A549 (cell line): ENCODE measurements around the gene CTU1.

Experiments
- CHD4 ChIP-seq: fragments of 200-600 bp; sonication (generic); IDR thresholded peaks from 2 replicates; pipeline ENCODE4 v1.6.1; 2016; ENCODE audit warnings: antibody characterized with exemption, mild to moderate bottlenecking, borderline replicate concordance
- CTCF ChIP-seq: fragments of >200 bp; sonication (Bioruptor Twin); formaldehyde crosslinking; IDR thresholded peaks from 3 replicates; pipeline ENCODE4 v1.5.1; 2016

- TF ChIP-seq CHD4, result no peak
- TF ChIP-seq CTCF, result no peak
Observed at GRCh38 chr19:51122112-51122981, 14.1 kb upstream of the CTU1 start.
